ENCODE results near the gene CTNND2. TPM values are rescaled to one million over a fixed set of nuclear protein-coding genes. Genes with fewer than 3 reads are reported as not detected.

The CTNND2 gene
- total RNA-seq, 2 donors from 2014 or later: not detected

DNA sequence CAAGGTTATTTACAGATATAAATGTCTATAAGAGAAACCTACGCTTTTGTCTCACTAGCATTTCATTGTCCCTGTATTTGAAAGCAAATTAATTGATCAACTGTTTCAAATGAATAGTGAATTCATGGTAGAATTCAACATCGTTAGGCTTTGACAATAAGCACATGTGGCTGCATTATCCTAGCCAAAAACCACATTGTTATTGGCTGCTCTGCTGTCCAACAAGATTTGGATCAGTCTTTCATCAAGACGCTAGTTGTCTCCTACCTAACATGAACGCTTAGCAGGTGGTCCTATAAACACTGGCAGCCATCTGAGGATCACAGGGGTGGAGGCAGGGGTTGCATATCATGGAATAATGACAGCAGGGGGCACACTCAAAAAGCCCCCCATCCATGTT lies 455.0 kb downstream of the CTNND2 start:
- Histone ChIP-seq H3K27ac (no peak overlapping the region), H3K27me3 (replicated peaks; ENCODE audit: insufficient read depth) (no peaks in the 10 kb centered on the region), H3K36me3 (no peaks in the 10 kb centered on the region), H3K4me1 (ENCODE audit: control insufficient read depth in 1 of 2, low read depth in 2 of 2) (no peaks in the 10 kb centered on the region), H3K4me3 (no peak overlapping the region), H3K9me3 (no peaks in the 10 kb centered on the region)
- no peak for ATAC-seq (ENCODE audit: insufficient number of reproducible peaks, low FRiP score, low read depth)
- TF ChIP-seq, protein P1, sequence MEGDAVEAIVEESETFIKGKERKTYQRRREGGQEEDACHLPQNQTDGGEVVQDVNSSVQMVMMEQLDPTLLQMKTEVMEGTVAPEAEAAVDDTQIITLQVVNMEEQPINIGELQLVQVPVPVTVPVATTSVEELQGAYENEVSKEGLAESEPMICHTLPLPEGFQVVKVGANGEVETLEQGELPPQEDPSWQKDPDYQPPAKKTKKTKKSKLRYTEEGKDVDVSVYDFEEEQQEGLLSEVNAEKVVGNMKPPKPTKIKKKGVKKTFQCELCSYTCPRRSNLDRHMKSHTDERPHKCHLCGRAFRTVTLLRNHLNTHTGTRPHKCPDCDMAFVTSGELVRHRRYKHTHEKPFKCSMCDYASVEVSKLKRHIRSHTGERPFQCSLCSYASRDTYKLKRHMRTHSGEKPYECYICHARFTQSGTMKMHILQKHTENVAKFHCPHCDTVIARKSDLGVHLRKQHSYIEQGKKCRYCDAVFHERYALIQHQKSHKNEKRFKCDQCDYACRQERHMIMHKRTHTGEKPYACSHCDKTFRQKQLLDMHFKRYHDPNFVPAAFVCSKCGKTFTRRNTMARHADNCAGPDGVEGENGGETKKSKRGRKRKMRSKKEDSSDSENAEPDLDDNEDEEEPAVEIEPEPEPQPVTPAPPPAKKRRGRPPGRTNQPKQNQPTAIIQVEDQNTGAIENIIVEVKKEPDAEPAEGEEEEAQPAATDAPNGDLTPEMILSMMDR (IDR thresholded peaks at IDR 0.05): no peak
- no peak for DNase-seq (ENCODE audit: low spot score)

GRCh38 chr5:11443831-11444230 lies 460.4 kb downstream of the CTNND2 start:
- TF ChIP-seq, protein P1 (IDR thresholded peaks at IDR 0.05): no peak
- H3K4me3 ChIP-seq: no peak overlapping the region
- no peaks in the 10 kb centered on the region for H3K4me1 ChIP-seq (ENCODE audit: control insufficient read depth in 1 of 2, low read depth in 2 of 2)
- no peaks in the 10 kb centered on the region for H3K27me3 ChIP-seq (replicated peaks; ENCODE audit: insufficient read depth)
- ATAC-seq (ENCODE audit: insufficient number of reproducible peaks, low FRiP score, low read depth) (no peak), DNase-seq (ENCODE audit: low spot score) (no peak)
- no peaks in the 10 kb centered on the region for H3K36me3 ChIP-seq
- no peaks in the 10 kb centered on the region for H3K9me3 ChIP-seq
- no peak overlapping the region for H3K27ac ChIP-seq

DNA sequence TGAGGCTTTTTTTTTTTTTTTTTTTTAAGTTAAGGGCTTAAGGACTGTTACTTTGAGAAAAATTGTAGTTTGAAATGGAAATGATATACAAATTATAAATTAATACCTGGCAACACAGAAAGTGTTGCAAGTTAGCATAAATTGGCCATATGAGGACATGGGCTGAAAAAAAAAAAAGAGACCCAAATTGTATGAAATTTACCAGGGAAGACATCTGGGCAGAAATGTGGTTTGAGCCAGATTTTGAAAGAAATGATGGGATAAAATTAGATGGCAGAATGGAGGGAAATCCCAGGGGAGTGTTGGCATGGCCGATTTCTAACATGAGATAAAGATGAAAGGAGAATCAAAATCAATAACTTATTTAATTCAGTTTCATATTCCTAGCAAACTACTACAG lies 472.1 kb downstream of the CTNND2 start:
- H3K36me3 ChIP-seq: no peaks in the 10 kb centered on the region
- no peaks in the 10 kb centered on the region for H3K9me3 ChIP-seq
- no peaks in the 10 kb centered on the region for H3K4me1 ChIP-seq (ENCODE audit: control insufficient read depth in 1 of 2, low read depth in 2 of 2)
- TF ChIP-seq, protein P1 (IDR thresholded peaks at IDR 0.05): no peak
- ATAC-seq (ENCODE audit: insufficient number of reproducible peaks, low FRiP score, low read depth) (no peak), DNase-seq (ENCODE audit: low spot score) (no peak)
- no peak overlapping the region for H3K4me3 ChIP-seq
- H3K27me3 ChIP-seq (replicated peaks; ENCODE audit: insufficient read depth): no peaks in the 10 kb centered on the region
- no peak overlapping the region for H3K27ac ChIP-seq

DNA sequence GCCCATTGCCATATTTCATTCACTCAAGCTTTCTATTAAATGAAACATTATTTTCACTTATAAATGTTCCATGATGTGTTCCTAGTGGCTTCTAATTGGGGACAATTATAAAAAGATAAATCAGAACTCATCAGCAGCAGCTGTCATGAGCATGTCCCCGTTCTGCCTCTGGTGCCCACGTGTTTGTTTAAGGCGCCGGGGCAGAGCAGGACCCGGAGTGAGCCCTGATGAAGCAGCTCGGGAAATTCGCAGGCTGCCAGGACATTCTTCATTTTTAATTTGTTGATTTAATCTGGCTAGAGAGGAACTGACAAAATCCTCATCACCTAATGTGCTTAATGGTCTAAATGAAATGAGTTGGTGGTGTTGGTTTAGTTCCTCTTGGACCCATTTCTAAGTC lies 475.0 kb downstream of the CTNND2 start:
- Histone ChIP-seq H3K4me1 (ENCODE audit: control insufficient read depth in 1 of 2, low read depth in 2 of 2) (no peaks in the 10 kb centered on the region), H3K9me3 (no peaks in the 10 kb centered on the region), H3K36me3 (no peaks in the 10 kb centered on the region), H3K27me3 (replicated peaks; ENCODE audit: insufficient read depth) (no peaks in the 10 kb centered on the region), H3K27ac (no peak overlapping the region), H3K4me3 (no peak overlapping the region)
- ATAC-seq (ENCODE audit: insufficient number of reproducible peaks, low FRiP score, low read depth) (no peak), DNase-seq (ENCODE audit: low spot score) (no peak)
- TF ChIP-seq, protein P1 (IDR thresholded peaks at IDR 0.05): no peak

- TF ChIP-seq, protein P1 (IDR thresholded peaks at IDR 0.05): no peak
- no peaks in the 10 kb centered on the region for H3K9me3 ChIP-seq
- no peak for ATAC-seq (ENCODE audit: insufficient number of reproducible peaks, low FRiP score, low read depth)
Measured at GRCh38 chr5:11427569-11427968, 476.7 kb downstream of the CTNND2 start.

More at GRCh38 chr5:11427569-11427968, 476.7 kb downstream of the CTNND2 start:
- Histone ChIP-seq H3K4me3 (no peak overlapping the region), H3K27me3 (replicated peaks; ENCODE audit: insufficient read depth) (no peaks in the 10 kb centered on the region), H3K4me1 (ENCODE audit: control insufficient read depth in 1 of 2, low read depth in 2 of 2) (no peaks in the 10 kb centered on the region), H3K36me3 (no peaks in the 10 kb centered on the region), H3K27ac (no peak overlapping the region)
- DNase-seq (ENCODE audit: low spot score): no peak

Measured in thoracic aorta (tissue), 2 donors.